Lung (tissue), 12 donors: Measurements from ENCODE around the gene UGCG. TPM values are rescaled to one million over a fixed set of nuclear protein-coding genes. Genes with fewer than 3 reads are reported as not detected.
"Not testable (repeated sequence)": the region's sequence is repeated elsewhere in the genome, so short reads cannot be mapped to it uniquely, and the experiment has no call there.

Source experiments
- ATAC-seq: fragments of 200-7000 bp; cut with Tn5 transposase; one replicate; pipeline ENCODE4 v1.9.1; 2020; ENCODE audit warnings: moderate number of reproducible peaks; ENCODE audit not compliant: insufficient read depth, low FRiP score
- DNase-seq, 3 donors: peaks; one replicate each; pipeline ENCODE4 v3.0.0-alpha.2; 2013 to 2017
- H3K27ac ChIP-seq, 2 donors: one replicate each; pipeline ENCODE4 v1.5.1; 2013; ENCODE audit warnings: mild to moderate bottlenecking in 2 of 2, moderate library complexity in 2 of 2, control low read depth in 1 of 2, inconsistent platforms in 1 of 2, low read depth in 1 of 2, low read length in 1 of 2
- H3K27me3 ChIP-seq, 3 donors: one replicate each; pipeline ENCODE4 v1.5.1; 2013; ENCODE audit warnings: low read length in 2 of 3; ENCODE audit not compliant: control insufficient read depth in 3 of 3, insufficient read depth in 3 of 3
- H3K36me3 ChIP-seq, 4 donors: one replicate each; pipeline ENCODE4 v1.5.1; 2013; ENCODE audit warnings: low read length in 4 of 4, mild to moderate bottlenecking in 1 of 4, moderate library complexity in 1 of 4; ENCODE audit not compliant: control insufficient read depth in 4 of 4, insufficient read depth in 4 of 4
- H3K4me1 ChIP-seq, 5 donors: one replicate each; pipeline ENCODE4 v1.5.1; 2013; ENCODE audit warnings: low read length in 5 of 5, mild to moderate bottlenecking in 2 of 5, moderate library complexity in 1 of 5; ENCODE audit not compliant: control insufficient read depth in 5 of 5, insufficient read depth in 5 of 5
- H3K4me3 ChIP-seq: one replicate; pipeline ENCODE4 v1.5.1; 2013; ENCODE audit warnings: mild to moderate bottlenecking, control low read depth, moderate library complexity
- H3K9ac ChIP-seq, 2 donors: one replicate each; pipeline ENCODE4 v1.5.1; 2013; ENCODE audit warnings: low read length in 2 of 2, control low read depth in 1 of 2; ENCODE audit not compliant: insufficient read depth in 1 of 2
- H3K9me3 ChIP-seq, 4 donors: one replicate each; pipeline ENCODE4 v1.5.1; 2013; ENCODE audit warnings: low read length in 3 of 4, mild to moderate bottlenecking in 1 of 4, moderate library complexity in 1 of 4; ENCODE audit not compliant: control insufficient read depth in 4 of 4, insufficient read depth in 3 of 4
- WGBS, 2 donors: extraction: QIAGEN DNeasy Blood & Tissue Kit; methylation state at CpG; one replicate each; pipeline ENCODE4 v1.1.7; 2013; 5-methylcytosine and 5-hydroxymethylcytosine counted together
- polyA plus RNA-seq, 2 donors: library from polyadenylated mRNA; stranded (reverse); fragments of 200-250 nt; gene quantifications; one replicate each; pipeline ENCODE4 v1.2.1, GENCODE V29; 2013
- total RNA-seq, 2 donors: library from RNA; depleted of rRNA in 1 of 2; stranded (reverse); fragments of >200 nt in 1 of 2; gene quantifications; one replicate each; pipeline ENCODE4 v1.2.1, GENCODE V29; 2014 to 2021
- TF ChIP-seq, protein P1 (sequence below): IDR thresholded peaks from 2 replicates; pipeline ENCODE4 v1.5.1; 2012; ENCODE audit warnings: mild to moderate bottlenecking; ENCODE audit errors: control extremely low read depth, extremely low read depth
- donor health status: control.
- donor health status: control.
- donor health status: Bipolar disorder and iron deficiency.
- donor health status: healthy.
- donor health status: DM: yes; HTN: yes; CAD: no.

UGCG gene
- total and polyA plus RNA-seq, 4 donors, result 32.2 to 157 (median 37.5) TPM

DNA sequence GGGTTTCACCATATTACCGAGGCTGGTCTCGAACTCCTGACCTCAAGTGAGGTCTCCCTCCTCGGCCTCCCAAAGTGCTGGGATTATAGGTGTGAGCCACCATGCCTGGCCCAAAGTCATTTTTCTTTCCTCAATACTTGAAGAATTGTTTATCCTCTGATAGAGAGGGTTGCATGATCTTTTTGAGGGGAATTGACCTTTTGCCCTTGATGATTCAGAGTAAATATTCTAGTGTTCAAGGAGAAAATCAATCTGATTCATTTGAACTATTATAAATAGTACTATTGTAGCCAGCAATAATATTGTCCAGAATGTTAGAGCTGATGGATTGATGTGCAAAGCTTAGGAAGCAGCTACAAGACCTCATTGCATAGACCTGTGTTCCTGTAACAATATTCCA is 47.1 kb downstream of the UGCG start:
- 94 to 97% methylated on average over 3 of the region's 3 CpGs for WGBS, 2 donors
- Histone ChIP-seq H3K9ac (no peak overlapping the region), H3K36me3 (no peaks in the 10 kb centered on the region), H3K27ac (no peak overlapping the region), H3K9me3 (no peaks in the 10 kb centered on the region), H3K4me1 (peaks cover 0 to 4% (median 0%) of the 10 kb centered on the region in 5 donors), H3K27me3 (no peaks in the 10 kb centered on the region), H3K4me3 (no peak overlapping the region)
- no peak for DNase-seq
- TF ChIP-seq, protein P1, sequence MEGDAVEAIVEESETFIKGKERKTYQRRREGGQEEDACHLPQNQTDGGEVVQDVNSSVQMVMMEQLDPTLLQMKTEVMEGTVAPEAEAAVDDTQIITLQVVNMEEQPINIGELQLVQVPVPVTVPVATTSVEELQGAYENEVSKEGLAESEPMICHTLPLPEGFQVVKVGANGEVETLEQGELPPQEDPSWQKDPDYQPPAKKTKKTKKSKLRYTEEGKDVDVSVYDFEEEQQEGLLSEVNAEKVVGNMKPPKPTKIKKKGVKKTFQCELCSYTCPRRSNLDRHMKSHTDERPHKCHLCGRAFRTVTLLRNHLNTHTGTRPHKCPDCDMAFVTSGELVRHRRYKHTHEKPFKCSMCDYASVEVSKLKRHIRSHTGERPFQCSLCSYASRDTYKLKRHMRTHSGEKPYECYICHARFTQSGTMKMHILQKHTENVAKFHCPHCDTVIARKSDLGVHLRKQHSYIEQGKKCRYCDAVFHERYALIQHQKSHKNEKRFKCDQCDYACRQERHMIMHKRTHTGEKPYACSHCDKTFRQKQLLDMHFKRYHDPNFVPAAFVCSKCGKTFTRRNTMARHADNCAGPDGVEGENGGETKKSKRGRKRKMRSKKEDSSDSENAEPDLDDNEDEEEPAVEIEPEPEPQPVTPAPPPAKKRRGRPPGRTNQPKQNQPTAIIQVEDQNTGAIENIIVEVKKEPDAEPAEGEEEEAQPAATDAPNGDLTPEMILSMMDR, result no peak
- ATAC-seq, result no peak

DNA sequence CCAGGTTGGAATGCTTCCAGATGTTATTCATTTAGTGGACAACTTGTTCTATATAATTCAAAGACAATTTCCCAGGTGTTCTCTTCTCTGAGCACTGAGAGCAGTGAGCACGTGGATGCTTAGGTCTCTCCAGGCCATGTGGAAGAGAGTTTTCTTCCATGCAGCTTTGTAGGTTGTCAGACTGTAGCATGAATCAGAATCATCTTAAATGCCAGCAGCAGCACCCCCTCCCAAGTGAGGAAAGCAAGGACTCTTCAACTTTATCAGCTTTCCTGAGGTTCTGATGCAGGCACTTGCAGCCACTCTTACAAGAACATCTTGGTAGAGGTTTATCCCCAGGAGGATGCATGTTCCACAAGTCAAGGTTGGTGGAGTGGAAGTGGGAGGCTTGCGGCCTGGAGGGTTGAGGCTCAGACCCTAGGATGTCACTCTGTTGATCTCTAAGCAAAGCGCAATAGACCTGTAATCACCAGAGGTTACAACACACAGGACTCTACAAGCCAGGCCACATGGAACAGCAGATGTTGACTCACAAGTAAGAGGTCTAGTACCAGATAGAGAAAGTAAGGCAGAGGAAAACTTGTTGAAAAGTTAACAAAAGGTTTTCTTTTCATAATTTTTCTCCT is 47.7 kb downstream of the UGCG start:
- H3K36me3 ChIP-seq, result no peaks in the 10 kb centered on the region
- TF ChIP-seq, protein P1, result no peak
- peaks cover 0 to 2% (median 0%) of the 10 kb centered on the region in 5 donors for H3K4me1 ChIP-seq
- ATAC-seq (no peak), DNase-seq (no peak)
- H3K4me3 ChIP-seq, result no peak overlapping the region
- no peak overlapping the region for H3K27ac ChIP-seq
- WGBS, 2 donors, result 71 to 90% methylated on average over 3 of the region's 3 CpGs
- no peak overlapping the region for H3K9ac ChIP-seq
- H3K27me3 ChIP-seq, result no peaks in the 10 kb centered on the region
- no peaks in the 10 kb centered on the region for H3K9me3 ChIP-seq

DNA sequence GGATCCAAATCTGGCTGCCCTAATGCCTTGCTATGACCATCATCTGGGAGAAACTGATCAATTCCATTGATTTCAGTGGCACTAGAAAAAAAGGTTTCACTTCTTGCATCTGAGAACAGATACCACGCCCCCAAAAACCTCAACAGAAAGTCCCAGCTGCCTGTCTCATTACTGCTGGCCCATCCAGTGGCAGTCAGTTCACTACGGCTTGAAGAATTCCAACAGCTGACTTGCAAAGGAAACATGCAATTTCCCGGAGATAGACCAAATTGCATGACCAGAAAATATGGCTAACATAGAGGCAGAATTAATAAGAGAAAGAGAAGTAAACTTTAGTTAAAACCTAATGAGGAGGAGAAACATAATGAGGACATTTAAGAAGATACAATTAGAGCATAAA is 48.6 kb downstream of the UGCG start:
- no peak overlapping the region for H3K27ac ChIP-seq
- TF ChIP-seq, protein P1, result no peak
- no peaks in the 10 kb centered on the region for H3K9me3 ChIP-seq
- DNase-seq (peak; percentile 57 to 75 (median 64)), ATAC-seq (no peak)
- no peak overlapping the region for H3K9ac ChIP-seq
- no peaks in the 10 kb centered on the region for H3K27me3 ChIP-seq
- H3K4me1 ChIP-seq, result peaks cover 0 to 2% (median 0%) of the 10 kb centered on the region in 5 donors
- no peak overlapping the region for H3K4me3 ChIP-seq
- WGBS, 2 donors, result 14 to 41% methylated on average over 3 of the region's 3 CpGs
- H3K36me3 ChIP-seq, result no peaks in the 10 kb centered on the region

DNA sequence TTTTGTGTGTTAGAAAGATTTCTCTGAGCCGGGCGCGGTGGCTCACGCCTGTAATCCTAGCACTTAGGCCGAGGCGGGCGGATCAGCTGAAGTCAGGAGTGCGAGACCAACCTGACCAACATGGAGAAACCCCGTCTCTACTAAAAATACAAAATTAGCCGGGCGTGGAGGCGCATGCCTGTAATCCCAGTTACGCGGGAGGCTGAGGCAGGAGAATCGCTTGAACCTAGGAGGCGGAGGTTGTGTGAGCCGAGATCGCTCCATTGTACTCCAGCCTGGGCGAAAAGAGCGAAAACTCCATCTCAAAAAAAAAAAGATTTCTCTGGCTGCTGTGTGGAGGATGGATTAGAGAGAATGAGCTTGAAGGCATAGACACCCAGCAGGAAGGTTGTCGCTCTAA is 51.5 kb downstream of the UGCG start:
- H3K9ac ChIP-seq, DNase-seq, H3K9me3 ChIP-seq, ATAC-seq, H3K27ac ChIP-seq, H3K36me3 ChIP-seq, H3K4me1 ChIP-seq, H3K27me3 ChIP-seq, H3K4me3 ChIP-seq: not testable (repeated sequence)
- 98% methylated on average over 21 of the region's 21 CpGs for WGBS, 2 donors
